HG03060 (cell line): ENCODE results near the gene ASTN2.

ENCODE experiments used
- ATAC-seq: cut with Tn5 transposase; IDR thresholded peaks from one replicate; pipeline ENCODE4 v1.9.1; 2021; ENCODE audit warnings: low read depth, moderate number of reproducible peaks; ENCODE audit not compliant: unreplicated experiment

Gene ASTN2

DNA sequence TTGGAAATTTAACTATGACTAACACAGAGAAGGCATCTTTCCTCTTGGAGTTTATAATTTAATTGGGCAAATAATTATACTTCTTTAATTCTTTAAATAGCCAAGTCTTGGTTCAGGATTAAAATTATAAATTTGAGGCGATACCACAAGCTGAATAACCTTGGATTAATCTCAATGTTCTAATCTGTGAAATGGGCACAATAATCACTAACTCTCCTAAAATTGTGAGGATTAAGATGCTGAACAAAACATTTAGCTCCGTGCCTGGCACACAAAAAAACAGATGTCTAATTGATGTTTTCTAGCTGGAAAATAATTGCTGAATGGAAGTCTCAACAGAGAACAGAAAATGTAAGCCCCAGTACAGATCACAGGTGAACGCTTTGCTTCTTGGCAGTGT, 797.5 kb downstream of the ASTN2 start:
- ATAC-seq, result no peak

DNA sequence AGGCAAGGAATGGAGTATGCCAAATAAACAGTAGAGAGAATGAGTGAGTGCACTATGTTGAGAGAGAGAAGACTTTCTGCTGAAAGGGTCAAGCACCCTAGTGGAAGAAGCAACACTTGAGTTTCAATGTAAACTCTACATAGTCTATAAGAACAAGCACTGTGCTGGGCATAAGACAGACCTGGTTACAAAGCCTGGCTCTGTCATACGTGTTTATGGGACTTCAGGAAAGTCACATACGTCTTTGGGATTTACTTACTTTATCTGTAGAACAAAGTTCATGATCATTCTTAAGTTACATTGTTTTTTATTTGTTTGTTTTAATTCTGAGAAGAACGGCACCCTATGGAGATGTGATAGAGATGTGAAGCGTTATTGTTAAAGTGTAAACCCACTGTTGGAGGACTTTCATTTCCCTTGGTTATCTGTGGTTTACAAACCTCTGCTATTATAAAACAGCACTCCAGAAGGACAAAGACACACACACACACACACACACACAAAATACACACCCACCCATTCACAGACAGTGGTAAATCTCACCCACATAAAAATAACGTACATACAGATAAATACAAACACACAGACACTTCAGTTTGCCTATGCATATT, 798.4 kb downstream of the ASTN2 start:
- no peak for ATAC-seq

DNA sequence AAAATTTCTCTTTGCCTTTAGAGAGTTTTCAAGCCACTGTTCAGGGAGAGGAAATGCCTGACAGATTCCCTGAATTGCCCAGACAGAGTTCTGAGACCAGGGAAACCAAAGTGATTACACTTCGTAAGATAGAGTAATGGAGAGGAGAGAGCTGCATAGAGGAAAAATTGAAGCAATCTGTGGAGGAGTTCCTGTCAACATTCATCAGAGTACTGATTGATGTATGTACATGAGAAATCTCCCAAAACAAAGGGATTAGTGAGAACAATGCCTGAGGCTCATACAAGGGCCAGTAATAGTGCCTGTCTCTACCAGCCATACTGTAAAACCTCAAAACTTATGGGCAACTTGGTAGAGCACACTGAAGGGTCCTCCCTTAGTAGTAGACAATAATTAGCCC, 806.8 kb downstream of the ASTN2 start:
- no peak for ATAC-seq

DNA sequence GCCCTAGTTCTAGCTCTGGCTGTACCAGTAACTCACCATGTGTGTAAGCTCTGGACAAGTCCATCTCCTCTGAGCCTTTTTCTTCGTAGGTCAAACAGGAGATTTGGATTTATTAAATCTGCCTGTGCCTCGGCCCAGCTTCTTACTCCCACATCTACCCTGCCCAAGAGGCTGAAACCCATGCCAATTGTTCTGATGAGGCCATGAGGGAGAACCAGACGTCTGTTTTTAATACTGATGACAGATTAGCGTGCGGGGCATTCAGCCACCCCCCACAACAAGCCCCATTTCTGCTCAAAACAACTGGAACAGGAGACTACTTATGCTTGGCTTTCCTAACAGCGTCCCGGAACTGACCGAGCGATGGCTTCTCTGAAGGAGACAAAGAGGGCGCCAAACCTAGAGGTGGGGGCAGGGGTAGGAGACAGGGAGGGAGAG, 808.9 kb downstream of the ASTN2 start:
- ATAC-seq, result no peak

DNA sequence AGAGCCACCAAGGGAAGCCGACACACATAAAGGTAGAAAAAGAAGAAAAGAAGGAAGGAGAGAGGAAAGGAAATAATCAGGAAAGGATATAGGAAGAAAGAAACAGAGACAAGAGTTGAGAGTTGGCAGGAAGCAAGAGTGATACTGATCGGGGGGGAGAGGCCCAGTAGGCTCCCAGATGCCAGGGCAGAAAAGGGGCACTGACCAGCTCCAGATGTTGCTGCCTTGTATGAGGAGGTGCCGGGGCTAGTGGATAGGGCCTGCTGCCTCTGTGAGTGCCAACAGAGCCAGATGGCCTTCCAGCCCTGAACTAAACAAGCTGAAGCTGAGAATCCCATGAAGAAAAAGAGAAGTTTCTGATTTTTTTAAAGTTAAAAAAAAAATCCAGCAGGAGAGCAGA, 809.8 kb downstream of the ASTN2 start:
- ATAC-seq, result no peak

DNA sequence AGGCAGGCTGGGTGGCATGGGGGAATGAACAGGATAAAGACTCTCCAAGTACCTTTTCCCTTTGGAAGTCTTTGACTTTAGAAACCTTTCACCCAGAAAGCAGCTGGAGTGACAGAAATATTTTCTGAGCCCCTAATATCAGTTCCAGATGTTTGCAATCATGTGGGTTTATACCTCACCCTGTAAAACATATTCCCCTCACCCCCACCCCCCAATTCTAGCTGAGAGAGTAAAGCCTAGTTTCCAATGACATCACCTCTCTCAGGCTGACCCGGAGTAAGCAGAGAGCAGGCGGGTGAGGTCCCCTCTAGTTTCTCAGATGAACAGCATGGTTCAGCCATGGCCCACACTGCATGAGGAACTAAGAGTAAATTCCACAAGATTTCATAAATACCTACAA, 810.6 kb downstream of the ASTN2 start:
- ATAC-seq, result no peak

DNA sequence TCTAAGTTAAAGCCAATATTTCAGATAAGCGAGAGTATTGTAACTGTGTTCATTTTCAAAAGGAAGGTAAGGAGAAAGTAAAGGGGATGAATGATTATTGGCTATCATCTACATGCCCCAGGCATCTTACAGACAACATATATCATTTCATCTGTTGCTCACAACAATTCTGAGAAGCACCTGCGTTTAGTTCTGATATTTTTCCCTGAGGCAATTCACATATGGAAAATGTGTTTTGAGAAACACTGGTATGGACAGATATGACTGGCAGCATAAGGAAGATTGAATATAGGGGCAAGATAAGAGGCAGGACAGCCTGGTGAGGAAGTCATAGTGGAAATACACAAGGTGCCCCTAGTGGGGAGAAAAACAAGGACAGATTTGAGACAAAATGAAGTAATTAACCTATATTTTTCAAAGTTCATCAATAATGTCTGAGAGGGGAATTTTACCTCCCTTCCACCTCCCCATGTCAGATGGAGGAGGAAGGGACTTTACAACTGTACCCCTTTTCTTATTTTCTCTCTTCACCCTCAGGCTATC, 815.4 kb downstream of the ASTN2 start:
- no peak for ATAC-seq

DNA sequence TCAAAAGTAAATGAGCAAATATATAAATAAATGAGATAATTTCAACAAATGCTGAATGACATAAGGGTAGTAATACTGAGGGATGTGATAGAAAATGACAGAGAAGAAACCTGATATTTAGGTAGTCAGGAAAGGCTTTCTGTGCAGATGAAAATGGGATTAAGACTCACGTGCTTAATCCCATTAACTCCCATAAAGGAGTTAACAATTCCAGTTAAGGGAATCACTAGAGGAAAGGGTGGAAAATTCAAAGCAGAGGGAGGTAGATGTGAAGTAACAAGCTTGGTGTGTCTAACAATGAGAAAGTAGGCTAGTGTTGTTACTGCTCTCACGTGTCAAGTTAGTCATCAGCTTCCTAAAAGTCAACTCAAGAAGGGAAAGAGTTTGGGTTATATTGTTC, 818.2 kb downstream of the ASTN2 start:
- ATAC-seq, result no peak

DNA sequence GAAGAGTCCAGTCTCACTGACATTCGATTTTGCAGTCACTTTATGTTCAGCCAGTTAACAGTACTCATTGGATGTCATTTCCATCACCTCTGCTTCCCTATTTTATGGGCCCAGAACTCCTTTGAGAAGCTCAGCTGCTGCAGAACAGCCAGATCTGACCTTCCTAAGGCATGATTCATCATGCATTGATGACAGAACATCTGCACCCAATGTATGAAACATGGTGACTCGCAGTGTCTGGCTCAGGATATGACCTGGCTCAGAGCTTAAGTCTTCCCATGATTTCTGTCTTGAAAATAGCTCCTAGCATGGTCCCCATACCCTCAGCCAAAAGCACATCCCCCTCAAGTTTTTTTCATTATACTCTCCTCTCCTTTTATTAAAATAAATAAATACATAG, 820.3 kb downstream of the ASTN2 start:
- ATAC-seq, result no peak

DNA sequence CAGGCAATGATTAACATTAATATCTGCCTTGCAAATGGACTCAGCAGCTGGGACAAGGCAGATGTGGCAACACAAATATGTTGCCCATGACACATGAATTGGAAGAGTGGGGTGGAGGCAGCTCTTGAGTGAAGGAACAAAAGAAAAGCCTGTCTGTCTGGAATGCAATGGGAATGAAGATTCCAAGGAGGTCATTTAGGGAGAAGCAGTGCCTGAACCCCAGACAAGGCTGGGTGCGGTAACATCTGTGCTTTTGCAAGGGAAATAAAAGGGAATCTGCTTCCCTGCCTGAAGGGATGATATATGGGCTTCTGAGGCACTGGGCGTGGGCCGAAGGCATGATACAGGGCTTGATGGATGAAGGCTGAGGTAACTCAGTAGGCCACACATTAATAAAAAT, 821.9 kb downstream of the ASTN2 start:
- ATAC-seq, result no peak

DNA sequence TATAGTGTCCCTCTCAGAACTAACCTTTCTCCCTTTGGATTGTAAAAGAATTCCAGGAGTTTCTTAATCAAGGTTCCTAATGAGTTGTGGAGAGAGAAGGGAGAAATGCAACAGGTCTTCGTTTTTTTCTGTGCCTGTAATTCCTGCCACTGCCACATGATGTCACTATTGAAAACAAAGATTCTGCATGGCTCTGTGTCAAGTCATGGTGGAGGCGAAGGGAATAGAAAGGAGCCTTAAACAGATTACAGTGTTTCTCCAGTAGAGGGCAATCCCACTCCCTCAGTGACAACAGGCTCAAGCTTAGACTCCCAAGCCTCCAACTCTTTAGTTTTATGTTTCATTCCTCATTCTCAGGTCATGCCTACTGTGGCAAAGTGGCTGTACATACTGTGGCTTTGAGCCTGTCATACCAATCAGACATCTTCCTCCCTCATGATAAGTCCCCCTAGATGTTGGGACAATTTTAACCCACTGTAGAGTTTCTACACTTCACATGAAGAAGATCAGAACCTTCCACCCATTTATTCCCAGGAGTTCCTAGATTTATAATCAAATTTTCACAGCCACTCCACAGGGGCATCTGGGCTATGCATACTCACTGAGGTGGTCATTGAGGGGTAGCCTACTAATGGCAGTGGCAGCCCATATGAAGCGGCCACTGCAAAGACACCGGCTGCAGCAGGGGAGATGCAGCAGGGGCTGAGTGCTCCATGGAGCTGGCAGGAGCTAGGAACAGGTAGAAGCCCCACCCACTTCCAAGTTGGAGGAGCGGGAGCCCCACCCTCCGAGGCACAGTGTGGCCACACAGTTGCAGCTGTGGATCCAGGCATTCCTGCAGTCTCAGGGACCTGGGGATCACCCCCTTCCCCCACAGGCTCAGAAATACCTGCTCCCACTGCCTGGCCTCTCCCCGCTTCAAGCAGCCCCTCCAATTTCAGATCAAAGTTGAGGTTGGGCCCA, 825.2 kb downstream of the ASTN2 start:
- no peak for ATAC-seq

DNA sequence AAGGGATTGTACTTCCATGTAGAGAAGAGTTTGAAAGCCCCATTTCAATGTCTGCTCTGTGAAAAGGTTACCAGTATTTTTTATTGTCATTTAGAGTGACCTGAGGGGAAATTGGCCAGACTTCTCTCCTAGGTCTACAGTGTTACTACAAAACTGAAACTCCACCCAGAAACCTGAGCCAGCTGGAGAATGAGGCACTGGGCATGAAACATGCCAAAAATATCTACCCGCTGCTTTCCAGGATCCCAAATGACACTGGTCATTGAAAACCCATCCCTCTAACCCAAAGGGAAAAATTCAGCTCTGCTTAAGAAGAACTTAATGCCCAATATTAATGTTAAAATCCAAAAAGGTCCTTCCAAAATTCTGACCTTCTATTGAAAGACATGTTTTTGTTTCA, 826.9 kb downstream of the ASTN2 start:
- ATAC-seq, result no peak

DNA sequence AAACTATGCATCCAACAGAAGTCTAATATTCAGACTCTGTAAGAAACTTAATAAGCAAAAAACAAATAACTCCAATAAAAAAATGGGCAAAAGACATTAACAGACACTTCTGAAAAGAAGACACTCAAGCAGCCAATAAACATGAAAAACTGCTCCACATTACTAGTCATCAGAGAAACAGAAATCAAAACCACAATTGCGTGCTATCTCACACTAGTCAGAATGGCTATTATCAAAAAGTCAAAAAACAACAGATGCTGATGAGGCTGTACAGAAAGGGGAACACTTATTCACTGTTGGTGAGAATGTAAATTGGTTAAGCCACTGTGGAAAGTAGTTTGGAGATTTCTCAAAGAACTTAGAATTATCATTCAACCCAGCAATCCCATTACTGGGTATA, 829.0 kb downstream of the ASTN2 start:
- ATAC-seq, result no peak

DNA sequence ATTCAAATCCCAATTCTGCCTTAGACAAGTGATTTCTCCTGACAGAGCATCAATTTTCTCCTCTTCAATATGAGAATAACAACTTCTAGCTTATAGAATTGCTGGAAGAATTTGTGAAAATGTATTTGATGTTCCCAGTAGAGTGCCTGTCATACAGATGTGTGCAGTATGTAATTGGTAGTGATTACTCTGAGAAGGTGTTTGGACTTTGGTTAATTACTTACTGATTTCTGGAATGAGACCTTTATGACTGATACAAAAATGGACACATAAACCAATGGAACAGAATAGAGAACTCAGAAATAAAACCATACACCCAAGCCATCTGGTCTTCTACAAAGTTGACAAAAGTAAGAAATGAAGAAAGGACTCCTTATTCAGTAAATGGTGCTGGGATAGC, 829.7 kb downstream of the ASTN2 start:
- ATAC-seq, result no peak

DNA sequence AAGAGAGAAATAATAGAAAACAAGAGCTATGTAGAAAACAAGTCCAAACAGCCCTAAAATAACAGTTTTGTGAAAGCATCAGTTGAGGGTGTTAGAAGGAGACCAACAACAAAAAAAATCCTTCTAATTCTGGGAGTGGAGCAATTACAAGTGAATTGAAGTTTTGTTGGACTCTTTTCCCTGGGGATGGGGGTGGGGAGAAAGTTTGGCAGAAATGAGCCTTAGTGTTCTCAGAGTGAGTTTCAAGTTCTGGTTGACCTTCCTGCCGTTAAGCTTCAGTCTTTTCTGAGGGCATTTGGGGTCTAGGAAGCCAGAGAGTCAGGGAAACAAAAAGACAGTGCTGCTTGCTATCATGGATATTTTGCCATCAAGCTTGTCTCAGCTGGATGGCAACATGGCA, 834.0 kb downstream of the ASTN2 start:
- no peak for ATAC-seq

DNA sequence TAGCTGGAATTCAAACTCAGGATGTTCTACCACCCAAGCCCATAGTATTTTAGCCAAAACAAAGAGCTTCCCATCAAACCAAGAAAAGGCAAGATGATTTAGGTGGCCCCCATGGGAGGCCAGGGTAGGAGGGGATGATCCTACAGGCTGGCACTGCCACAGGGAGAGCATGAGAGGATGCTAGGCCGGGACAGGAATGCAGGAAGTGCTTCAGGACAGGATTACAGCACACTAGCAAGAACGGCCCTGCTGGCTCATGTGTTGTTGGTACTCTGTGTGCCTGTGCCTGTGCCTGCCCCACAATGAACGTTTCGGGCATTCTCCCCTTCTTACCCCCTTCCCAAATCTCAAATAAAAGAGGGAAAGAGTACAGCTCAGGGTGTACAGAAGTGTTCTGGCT, 838.5 kb downstream of the ASTN2 start:
- no peak for ATAC-seq

DNA sequence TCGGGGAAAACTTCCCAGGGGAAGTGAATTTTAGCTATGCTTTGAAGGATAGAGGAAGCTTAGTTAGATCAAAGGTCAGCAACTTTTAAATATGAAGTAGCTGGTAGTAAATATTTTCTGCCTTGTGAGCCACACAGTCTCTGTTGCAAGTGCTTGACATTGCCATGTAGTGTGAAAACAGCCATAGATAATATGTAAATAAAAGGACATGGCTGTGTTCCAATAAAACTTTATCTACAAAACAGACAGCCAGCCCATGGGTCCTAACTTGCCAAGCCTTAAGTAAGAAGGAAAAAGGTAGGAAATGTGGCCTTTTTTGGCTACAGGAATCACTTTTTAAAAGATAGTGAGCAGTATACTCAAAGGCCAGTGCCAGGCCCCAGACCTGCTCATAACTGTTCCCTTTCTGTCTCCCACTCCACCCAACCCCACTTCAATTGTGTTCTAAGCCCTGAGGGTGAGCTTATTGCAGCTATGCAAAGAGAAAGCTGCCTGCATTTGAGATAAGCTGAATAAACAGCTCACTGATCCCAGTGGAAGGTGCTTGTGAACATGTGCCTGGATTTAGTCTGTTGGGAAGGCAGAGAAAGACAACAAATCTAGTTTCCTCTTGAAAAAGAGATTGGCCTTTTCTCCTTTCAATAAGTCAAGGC, 840.7 kb downstream of the ASTN2 start:
- no peak for ATAC-seq

DNA sequence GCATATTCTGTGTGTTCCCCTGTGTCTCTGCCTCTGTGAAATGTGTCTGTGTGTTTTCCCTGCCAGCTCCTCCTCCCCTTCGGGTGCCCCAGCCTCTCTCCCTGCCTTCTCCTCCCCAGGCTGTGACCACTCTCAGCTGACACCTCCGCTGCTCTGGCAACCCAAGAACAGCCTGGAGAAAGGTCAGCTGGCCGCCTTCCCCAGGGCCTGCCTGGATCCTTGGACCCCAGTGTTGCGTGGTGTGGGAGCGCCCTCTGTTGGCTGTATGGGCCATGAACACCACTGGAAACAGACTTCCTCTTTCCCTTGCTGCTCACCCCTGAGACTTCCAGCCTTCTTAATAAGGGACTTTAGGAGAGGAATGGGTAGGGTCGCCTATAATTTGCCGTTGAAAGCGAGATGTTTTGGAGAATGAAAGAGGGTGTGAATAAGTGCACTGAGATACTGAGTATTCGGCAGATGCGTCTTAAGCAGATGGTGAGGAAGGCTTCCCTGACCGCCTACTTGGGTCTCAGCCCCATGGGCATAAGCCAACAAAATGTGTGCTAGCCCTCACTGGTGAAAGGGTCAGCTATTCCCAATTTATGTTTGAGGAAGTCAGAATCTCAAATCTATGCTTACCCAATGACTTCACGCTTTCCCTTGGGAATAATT, 842.6 kb downstream of the ASTN2 start:
- no peak for ATAC-seq

DNA sequence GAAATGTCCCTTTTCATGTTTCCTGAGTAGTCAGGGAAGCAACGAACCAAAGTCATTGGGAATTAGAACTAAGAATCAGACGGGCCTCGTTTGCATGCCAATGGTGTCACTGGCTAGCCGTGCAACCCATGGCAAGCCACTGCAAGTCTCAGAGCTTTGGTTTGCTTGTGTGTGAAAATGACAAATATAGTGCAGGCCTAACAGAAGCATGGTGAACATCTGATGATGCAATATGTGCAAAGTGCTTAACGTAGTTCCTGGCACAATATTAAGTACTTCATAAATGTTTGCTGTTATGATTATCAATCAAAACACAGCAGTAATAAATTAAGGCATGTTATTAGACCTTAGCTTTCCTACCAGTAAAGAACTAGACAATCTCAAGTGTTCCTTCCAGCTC, 845.7 kb downstream of the ASTN2 start:
- ATAC-seq, result no peak

DNA sequence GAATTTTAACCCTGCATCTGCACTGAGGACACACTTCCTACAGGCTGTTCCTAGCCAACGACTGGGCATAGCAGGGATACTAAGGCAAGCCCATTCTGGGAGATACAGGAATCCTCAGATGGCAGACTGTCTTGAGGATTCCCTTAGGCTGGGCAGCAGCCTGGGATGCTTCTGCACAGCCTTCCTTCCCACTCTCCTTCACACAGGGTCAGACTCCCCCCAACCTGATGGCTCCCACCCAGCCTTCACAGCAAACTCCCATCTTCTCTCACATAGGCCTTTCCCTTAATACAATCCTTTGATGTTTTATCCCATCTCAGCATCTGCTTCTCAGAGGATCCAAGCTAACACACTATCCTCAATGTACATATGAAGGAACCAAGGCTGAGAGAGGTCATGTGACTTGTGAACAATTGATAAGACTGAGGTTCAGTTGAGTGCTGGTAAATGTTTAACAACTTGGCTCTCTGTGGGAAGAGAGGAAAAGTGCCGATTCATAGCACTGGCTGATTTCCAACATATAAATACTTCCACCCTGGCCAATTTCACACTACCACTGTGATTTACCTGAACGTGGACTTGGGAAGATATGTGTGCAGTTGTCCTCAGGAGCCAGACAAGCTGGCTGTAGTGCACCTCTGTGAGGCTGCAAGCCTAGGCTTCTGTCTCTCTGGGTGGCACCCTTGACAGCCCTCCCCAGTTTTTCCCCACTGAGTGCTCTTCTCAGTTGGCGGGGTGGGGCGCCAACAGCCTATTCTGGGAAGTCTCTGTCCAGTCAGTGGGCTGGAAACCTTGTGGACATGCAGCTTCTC, 848.0 kb downstream of the ASTN2 start:
- no peak for ATAC-seq
